Thoracic aorta (tissue), 2 donors: ENCODE data around the gene CYP4B1. TPM values are rescaled to one million over a fixed set of nuclear protein-coding genes. Genes with fewer than 3 reads are reported as not detected.

Experiments
- ATAC-seq: fragments of 150-250 bp; one replicate; pipeline ENCODE4 v1.8.0; 2017; ENCODE audit warnings: low read depth; ENCODE audit not compliant: insufficient number of reproducible peaks, low FRiP score
- DNase-seq: peaks from one replicate; pipeline ENCODE4 v3.0.0-alpha.2; 2020; ENCODE audit warnings: low spot score
- H3K27ac ChIP-seq, 2 donors: fragments of 200-600 bp; sonication (generic); 1 replicate in 1 of 2; 2 replicates in 1 of 2; pipeline ENCODE4 v1.5.1; 2016; ENCODE audit warnings: mild to moderate bottlenecking in 2 of 2, moderate library complexity in 2 of 2
- H3K27me3 ChIP-seq: fragments of 200-600 bp; sonication (generic); replicated peaks from 2 replicates; pipeline ENCODE4 v1.6.0; 2016; ENCODE audit warnings: mild to moderate bottlenecking; ENCODE audit not compliant: insufficient read depth
- H3K36me3 ChIP-seq: fragments of 200-600 bp; sonication (generic); one replicate; pipeline ENCODE4 v1.5.1; 2016
- H3K4me1 ChIP-seq, 2 donors: fragments of 200-600 bp; sonication (generic); 1 replicate in 1 of 2; 2 replicates in 1 of 2; pipeline versions ENCODE4 v1.5.1 to v1.6.0; 2016; ENCODE audit warnings: low read depth in 2 of 2, mild to moderate bottlenecking in 1 of 2; ENCODE audit not compliant: control insufficient read depth in 1 of 2
- H3K4me3 ChIP-seq: fragments of 200-600 bp; sonication (generic); 2 replicates; pipeline ENCODE4 v1.5.1; 2016; ENCODE audit warnings: mild to moderate bottlenecking
- H3K9me3 ChIP-seq: fragments of 200-600 bp; sonication (generic); 2 replicates; pipeline ENCODE4 v1.5.1; 2016
- CTCF ChIP-seq: fragments of 200-600 bp; sonication (generic); IDR thresholded peaks from one replicate; pipeline ENCODE4 v1.5.1; 2019; ENCODE audit warnings: antibody characterized with exemption
- total RNA-seq, 2 donors: library from RNA; depleted of rRNA; stranded (reverse); fragments of >200 nt; gene quantifications; one replicate each; pipeline versions ENCODE4 v1.1.0 to v1.2.3, GENCODE V29; 2016

The CYP4B1 gene
- total RNA-seq, 2 donors from 2014 or later, result 57.9 to 117 TPM

- DNase-seq (no peak), ATAC-seq (no peak)
- no peak overlapping the region for H3K27ac ChIP-seq
Measured at GRCh38 chr1:46757247-46757955, 41.4 kb upstream of the CYP4B1 start.

DNA sequence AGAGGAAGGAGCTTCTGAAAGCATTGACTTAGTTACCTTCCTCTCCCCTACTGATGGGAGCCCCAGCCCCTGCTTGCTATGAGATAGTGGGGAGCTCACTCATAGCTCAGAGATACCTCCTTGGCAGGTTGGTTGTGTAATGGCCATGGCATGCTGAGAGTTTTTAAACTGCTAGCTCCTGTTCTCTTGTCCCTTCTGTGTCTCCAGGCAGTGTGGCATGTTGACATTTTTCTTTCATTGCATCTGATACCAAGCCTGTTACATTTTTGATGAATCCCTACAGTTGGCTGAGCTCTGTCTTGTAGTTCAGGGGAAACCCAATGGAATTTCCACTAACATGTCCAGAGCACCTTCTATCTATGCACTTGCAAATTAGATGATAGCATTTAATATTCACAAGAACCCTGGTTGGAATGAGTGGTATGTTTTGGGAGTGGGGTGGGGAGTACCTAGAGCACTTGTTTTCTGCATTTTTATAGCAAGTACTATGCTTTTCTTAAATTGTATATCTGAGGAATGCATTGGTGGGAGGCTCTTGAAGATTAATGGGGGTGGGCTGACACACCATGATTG, 40.8 kb upstream of the CYP4B1 start:
- Histone ChIP-seq H3K9me3 (no peaks in the 10 kb centered on the region), H3K4me3 (no peak overlapping the region), H3K36me3 (no peaks in the 10 kb centered on the region), H3K4me1 (no peaks in the 10 kb centered on the region), H3K27me3 (no peaks in the 10 kb centered on the region), H3K27ac (no peak overlapping the region)
- ATAC-seq, result no peak
- no peak for DNase-seq
- TF ChIP-seq CTCF, result no peak

More at GRCh38 chr1:46757247-46757955, 41.4 kb upstream of the CYP4B1 start:
- no peak for TF ChIP-seq CTCF
- H3K27me3 ChIP-seq, result no peaks in the 10 kb centered on the region
- H3K36me3 ChIP-seq, result no peaks in the 10 kb centered on the region
- H3K4me1 ChIP-seq, result no peaks in the 10 kb centered on the region
- H3K4me3 ChIP-seq, result no peak overlapping the region
- no peaks in the 10 kb centered on the region for H3K9me3 ChIP-seq

- H3K27me3 ChIP-seq, result no peaks in the 10 kb centered on the region
- no peak overlapping the region for H3K27ac ChIP-seq
- H3K9me3 ChIP-seq, result no peaks in the 10 kb centered on the region
- no peak for ATAC-seq
- DNase-seq, result no peak
- no peak for TF ChIP-seq CTCF
- no peaks in the 10 kb centered on the region for H3K4me1 ChIP-seq
- H3K4me3 ChIP-seq, result no peak overlapping the region
- H3K36me3 ChIP-seq, result no peaks in the 10 kb centered on the region
Measured at GRCh38 chr1:46760558-46761166, 38.2 kb upstream of the CYP4B1 start.

DNA sequence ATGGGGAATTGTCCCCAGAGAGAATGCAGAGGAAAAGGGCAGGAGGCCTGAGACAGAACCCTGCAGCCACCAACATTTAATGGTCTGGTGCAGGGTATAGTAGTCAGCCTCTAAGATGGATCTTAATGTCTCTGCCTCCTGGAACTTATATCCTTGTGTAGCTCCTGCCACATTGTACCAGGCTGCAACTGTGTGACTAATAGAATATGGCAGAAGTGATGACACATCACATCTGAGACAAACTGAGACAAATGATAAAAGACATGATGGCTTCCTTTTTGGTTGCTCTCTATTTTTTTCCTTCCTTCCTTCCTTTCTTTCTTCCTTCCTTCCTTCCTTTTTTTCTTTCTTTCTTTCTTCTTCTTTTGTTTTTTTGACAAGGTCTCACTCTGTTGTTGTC, 37.1 kb upstream of the CYP4B1 start:
- no peak overlapping the region for H3K27ac ChIP-seq
- DNase-seq, result no peak
- ATAC-seq, result no peak
- H3K27me3 ChIP-seq, result no peaks in the 10 kb centered on the region
- no peak overlapping the region for H3K4me3 ChIP-seq
- H3K9me3 ChIP-seq, result no peaks in the 10 kb centered on the region
- no peaks in the 10 kb centered on the region for H3K4me1 ChIP-seq
- no peaks in the 10 kb centered on the region for H3K36me3 ChIP-seq
- TF ChIP-seq CTCF, result no peak

- Histone ChIP-seq H3K4me3 (no peak overlapping the region), H3K36me3 (no peaks in the 10 kb centered on the region), H3K27ac (no peak overlapping the region), H3K9me3 (no peaks in the 10 kb centered on the region), H3K27me3 (no peaks in the 10 kb centered on the region), H3K4me1 (no peaks in the 10 kb centered on the region)
- no peak for DNase-seq
- no peak for ATAC-seq
- no peak for TF ChIP-seq CTCF
Measured at GRCh38 chr1:46764402-46764801, 34.4 kb upstream of the CYP4B1 start.
